ENCODE results near the gene IFNG-AS1.

The IFNG-AS1 gene

GRCh38 chr12:67988601-67989021 is 636 bp upstream of the IFNG-AS1 start:
- H3K4me3 ChIP-seq (ENCODE audit: low read depth, low read length), result no peak overlapping the region
- no peak for DNase-seq (ENCODE audit: low read depth)
- TF ChIP-seq CTCF (IDR thresholded peaks at IDR 0.05; ENCODE audit: low read depth, low read length, missing control alignments), result no peak
- in situ Hi-C loops (cut with HindIII; ENCODE audit: low sequenced_read_pairs), result no loop called here

- DNase-seq (ENCODE audit: low read depth), result no peak
- TF ChIP-seq CTCF (IDR thresholded peaks at IDR 0.05; ENCODE audit: low read depth, low read length, missing control alignments), result no peak
- no peak overlapping the region for H3K4me3 ChIP-seq (ENCODE audit: low read depth, low read length)
- in situ Hi-C loops (cut with HindIII; ENCODE audit: low sequenced_read_pairs), result no loop called here
Observed at GRCh38 chr12:67991158-67991557, 1.9 kb downstream of the IFNG-AS1 start.

GRCh38 chr12:67993143-67993542 is 3.9 kb downstream of the IFNG-AS1 start:
- DNase-seq (ENCODE audit: low read depth), result no peak
- in situ Hi-C loops (cut with HindIII; ENCODE audit: low sequenced_read_pairs), result no loop called here
- no peak overlapping the region for H3K4me3 ChIP-seq (ENCODE audit: low read depth, low read length)
- TF ChIP-seq CTCF (IDR thresholded peaks at IDR 0.05; ENCODE audit: low read depth, low read length, missing control alignments), result no peak

GRCh38 chr12:67994046-67994445 is 4.8 kb downstream of the IFNG-AS1 start:
- no peak for TF ChIP-seq CTCF (IDR thresholded peaks at IDR 0.05; ENCODE audit: low read depth, low read length, missing control alignments)
- in situ Hi-C loops (cut with HindIII; ENCODE audit: low sequenced_read_pairs), result no loop called here
- H3K4me3 ChIP-seq (ENCODE audit: low read depth, low read length), result no peak overlapping the region
- no peak for DNase-seq (ENCODE audit: low read depth)

- DNase-seq (ENCODE audit: low read depth), result no peak
Observed at GRCh38 chr12:67996347-67996746, 7.1 kb downstream of the IFNG-AS1 start.

GRCh38 chr12:67998379-67998778 is 9.1 kb downstream of the IFNG-AS1 start:
- H3K4me3 ChIP-seq (ENCODE audit: low read depth, low read length), result no peak overlapping the region
- TF ChIP-seq CTCF (IDR thresholded peaks at IDR 0.05; ENCODE audit: low read depth, low read length, missing control alignments), result no peak
- DNase-seq (ENCODE audit: low read depth), result no peak
- in situ Hi-C loops (cut with HindIII; ENCODE audit: low sequenced_read_pairs), result no loop called here

More at GRCh38 chr12:67996347-67996746, 7.1 kb downstream of the IFNG-AS1 start:
- no peak overlapping the region for H3K4me3 ChIP-seq (ENCODE audit: low read depth, low read length)
- TF ChIP-seq CTCF (IDR thresholded peaks at IDR 0.05; ENCODE audit: low read depth, low read length, missing control alignments), result no peak
- in situ Hi-C loops (cut with HindIII; ENCODE audit: low sequenced_read_pairs), result no loop called here

GRCh38 chr12:67999244-67999643 is 10.0 kb downstream of the IFNG-AS1 start:
- in situ Hi-C loops (cut with HindIII; ENCODE audit: low sequenced_read_pairs), result no loop called here
- TF ChIP-seq CTCF (IDR thresholded peaks at IDR 0.05; ENCODE audit: low read depth, low read length, missing control alignments), result no peak
- DNase-seq (ENCODE audit: low read depth), result no peak
- H3K4me3 ChIP-seq (ENCODE audit: low read depth, low read length), result no peak overlapping the region
